Stimulated activated CD4-positive, alpha-beta T cell treated with anti-CD3 and anti-CD28 coated beads, TNF-alpha, amount 100 ng/mL, for 4 hours (primary cell): Measurements from ENCODE around the gene SYNE2.

Experiments
- DNase-seq, 3 experiments: peaks; one replicate each; pipeline ENCODE4 v3.0.0-alpha.2; 2020; ENCODE audit warnings: low read depth in 3 of 3

SYNE2 gene

DNA sequence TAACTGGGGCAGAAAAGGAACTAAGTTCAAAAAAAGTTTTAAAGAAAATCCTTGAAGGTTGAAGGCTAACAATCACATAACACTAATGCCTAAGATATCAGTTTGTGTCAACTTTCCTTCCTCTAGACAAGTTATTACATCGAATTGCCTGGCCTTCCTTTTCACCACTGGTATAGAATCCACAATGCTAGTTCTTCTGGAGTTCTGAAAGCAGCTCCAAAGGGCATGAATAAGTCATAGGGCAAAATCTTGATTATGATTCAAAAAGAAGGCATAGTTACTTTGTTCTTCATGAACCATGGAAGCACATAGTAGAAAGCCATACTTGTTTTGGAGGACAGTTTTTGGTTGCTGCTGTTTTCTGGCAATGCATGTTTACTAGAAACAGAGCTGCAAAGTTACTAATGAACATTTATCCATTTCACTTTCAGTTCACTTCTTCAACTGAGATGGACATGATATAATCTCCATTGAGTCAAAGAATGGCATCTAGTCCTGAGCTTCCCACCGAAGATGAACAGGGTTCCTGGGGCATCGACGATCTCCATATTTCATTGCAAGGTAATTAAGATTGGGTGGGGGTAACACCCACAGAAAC is 56.0 kb downstream of the SYNE2 start:
- DNase-seq, result no peak

DNA sequence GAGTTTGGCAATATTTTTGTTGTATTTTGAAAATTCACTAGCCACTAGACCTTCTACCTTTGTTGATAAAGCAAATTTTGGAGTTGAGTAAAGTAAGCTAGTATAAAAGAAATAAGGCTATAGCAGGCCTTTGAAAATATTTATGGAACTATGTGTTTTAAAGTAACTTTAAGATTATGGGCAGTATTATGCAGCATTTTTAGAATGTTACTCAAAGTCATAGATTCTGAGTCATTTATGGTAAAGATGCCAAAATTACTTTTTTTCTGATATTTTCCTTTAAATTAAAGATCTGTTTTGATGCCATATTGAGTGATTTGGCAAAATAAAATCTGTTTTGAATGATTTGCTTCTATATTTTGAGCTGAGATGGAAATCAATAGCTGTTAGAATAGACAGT is 57.2 kb downstream of the SYNE2 start:
- DNase-seq, result no peak

DNA sequence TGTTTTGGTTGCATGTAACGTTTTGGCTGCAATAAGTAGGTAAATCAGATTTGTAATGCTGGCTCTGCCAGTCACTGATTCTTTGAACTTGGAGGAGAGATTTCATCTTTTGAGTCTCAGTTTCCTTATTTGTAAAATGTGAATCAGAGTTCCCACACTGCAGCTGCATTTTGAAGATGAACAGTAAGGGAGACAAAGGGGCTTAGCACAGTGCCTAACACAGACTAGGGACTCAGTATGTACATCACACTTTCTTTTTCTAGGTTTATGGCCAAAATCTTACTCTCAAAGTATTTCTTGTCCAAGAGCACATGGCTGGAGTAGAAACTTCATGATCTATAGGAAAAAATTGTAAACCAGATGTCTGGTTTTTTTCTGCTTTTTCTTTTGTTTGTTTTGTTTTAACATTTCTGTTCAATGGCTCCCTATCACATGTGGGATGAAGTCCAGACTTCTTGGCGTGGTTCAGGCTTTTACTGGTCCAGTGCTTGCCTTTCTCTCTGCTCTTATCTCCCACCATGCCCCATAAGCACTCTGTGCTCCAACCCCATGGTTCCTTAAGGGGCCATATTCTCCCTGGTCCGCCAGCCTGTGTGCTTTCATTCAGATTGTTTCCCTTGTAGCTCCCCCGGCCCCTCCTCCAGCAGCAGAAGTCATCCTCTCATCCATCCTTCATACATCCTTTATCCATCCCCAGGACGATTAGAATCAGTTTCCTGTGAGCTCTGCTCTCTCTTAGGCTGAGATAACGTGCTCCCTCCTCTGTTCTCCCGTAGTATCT is 58.0 kb downstream of the SYNE2 start:
- DNase-seq, result no peak

DNA sequence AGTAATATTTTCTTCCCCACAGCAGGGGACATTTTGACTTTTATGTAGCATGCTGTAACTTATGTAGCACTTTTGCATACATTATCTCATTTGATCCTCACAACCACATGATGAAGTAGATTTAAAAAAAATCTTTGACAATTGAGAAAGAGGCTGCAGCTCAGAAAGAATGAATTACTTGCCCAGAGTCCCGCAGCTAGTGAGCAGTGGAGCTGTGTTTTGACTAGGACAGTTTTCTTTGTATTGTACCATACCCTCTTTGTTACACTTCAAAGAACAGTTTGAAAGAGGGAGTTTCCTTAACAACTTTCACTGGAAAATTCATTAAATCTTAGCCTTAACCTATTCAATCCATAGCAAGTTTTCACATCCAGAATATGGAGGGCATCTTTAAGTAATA is 58.6 kb downstream of the SYNE2 start:
- no peak for DNase-seq

DNA sequence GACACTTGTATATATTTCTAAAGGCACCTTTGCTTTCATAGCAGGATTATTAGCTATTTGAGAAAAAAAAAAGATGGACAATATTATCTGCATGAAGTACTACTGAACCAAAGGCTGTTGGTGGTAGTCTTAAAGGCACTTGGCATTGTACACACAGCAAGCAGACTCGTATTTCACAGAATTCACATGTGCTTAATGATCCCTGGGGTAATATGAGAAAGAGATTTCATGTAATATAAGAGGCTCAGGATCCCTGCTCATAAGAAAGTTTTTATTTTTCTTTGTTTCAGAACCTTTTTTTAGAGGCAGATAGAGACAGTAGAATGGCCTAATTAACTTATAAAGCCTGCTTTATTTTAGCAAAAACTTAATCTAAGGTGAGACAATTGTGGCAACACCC is 59.5 kb downstream of the SYNE2 start:
- no peak for DNase-seq

DNA sequence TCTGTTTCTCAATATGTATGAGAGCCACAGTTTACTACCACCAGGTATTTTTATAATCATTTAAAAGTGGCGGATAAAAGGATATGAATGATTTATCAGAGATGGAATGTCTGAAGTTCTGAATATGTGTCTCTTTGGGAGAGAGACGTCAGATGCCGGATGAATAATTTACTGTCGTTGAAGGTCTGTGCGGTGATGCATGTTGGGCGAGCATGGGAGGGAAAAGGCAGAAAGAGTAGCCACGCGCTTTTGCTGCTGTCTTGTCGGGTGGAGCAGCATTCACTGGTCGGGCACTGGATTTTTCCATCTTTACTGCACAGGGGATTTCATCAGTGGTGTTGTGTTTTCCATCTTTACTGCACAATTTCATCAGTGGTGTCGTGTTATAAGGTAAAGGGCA is 65.6 kb downstream of the SYNE2 start:
- no peak for DNase-seq

DNA sequence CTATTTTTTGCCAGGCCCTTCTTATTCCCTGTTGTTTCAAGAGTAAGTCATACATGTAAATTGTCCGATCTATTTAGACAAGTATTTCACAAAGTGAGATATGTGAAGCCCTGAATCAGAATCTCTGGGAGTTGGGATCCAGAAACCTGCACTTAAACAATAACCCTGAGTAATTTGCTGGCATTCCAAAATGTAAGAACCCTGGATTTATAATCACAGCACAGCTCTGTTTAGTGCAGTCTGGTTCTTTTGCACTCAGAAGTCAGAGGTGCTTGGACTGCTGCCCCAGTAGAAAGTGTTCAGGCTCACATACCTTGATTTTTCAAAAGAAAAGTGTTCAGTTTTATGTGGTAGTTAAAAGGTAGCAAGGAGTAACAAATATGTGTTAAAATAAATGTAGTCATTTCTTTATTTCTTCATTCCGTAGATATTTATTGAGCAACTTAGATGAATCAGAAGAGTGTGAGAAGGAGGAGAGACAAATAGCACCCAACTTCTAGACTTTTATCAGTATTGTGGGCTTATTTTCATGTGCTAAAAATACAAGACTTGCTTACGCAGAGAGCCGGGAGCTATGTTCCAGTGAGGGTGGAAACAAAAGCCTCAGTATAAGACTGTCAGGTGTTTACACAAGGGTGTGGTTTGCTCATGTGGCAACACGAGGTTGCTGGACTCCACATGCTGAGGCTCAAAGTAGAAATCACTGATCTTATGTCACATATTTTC is 70.1 kb downstream of the SYNE2 start:
- DNase-seq, result no peak

DNA sequence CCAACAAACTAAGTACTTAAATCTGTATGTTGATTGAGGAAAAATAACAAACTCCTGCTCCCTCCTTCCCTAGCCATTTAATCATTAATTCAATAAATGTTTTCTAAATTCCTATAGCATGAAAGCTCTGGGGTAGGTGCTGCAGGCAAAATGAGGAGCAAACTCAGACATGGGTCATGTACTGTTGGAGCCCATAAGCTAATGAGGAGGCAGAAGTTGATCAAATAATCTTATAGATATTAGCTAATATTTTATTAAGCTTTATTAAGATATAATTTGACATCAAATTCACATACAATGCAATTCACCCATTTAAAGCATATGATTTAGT is 70.6 kb downstream of the SYNE2 start:
- no peak for DNase-seq

DNA sequence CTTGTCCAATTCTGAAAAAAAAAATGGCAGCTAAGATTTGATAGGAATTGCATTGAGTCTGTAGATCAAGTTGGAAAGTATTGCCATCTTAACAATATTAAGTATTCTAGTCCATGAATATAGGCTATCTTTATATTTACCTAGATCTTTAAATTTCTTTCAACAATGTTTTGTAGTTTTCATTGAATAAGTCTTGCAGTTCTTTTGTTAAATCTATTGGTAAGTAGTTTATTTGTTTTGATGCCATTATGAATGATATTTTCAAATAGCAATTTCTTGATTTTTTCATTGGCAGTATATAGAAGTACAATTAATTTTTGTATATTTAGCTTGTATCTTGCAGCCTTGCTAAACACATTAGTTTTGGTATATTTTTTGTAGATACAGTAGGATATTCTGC is 71.6 kb downstream of the SYNE2 start:
- DNase-seq, result no peak

DNA sequence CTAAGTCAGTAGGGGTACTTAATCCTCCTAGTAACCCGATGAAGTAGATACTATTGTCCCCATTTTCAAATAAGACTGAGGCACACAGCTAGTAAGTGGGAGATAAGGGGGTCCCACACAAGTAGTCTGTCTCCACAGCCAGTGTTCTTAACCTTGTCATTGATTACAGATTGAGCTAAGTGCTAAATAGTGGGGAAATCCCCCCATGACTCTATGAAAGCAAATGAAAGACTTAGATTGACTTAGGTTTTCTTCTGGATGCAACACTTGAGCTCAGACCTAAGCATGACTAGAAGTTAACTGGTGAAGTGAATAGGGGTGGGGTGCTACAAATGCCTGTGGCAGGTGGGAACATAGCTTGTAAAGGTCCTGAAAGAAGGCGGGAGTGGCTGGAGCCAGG is 73.8 kb downstream of the SYNE2 start:
- DNase-seq, result no peak

DNA sequence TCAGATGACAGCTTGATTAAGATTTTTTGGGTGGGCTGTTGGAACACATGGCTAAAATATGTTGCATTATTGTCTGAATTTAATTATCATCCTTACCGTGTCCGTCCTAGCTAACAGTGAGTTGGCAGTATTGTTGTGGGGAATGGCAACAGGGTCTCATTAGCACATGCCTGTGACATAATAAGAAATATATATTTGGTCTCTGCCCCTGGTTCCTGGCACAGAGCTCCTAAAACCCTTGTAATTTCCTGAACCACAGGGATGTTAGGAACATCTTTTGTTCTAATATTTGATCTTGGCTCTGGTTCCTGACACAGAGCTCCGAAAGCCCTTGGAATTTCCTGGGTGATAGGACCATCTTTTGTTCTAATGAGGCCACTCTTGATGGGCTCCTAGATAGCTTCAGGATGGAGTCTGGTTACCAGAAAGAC is 76.0 kb downstream of the SYNE2 start:
- no peak for DNase-seq

DNA sequence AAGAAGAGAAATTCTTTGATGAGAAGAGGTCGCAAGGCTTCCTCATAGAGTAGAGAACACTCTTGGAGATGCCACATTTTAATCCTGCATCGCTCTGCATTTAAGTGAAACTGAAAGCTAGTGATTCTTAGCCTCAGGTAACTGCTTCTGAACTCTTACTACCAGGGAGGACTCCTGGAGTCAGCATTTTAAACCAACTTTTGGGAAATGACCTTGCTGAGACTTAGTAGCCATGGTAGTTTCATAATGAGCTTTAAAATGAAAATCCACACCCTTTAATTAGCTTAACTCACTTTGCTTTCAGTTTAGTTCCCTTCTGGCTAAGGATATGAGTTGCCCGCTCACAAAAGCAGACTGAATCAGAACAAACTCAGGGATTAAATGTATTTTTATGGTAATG is 80.3 kb downstream of the SYNE2 start:
- no peak for DNase-seq

DNA sequence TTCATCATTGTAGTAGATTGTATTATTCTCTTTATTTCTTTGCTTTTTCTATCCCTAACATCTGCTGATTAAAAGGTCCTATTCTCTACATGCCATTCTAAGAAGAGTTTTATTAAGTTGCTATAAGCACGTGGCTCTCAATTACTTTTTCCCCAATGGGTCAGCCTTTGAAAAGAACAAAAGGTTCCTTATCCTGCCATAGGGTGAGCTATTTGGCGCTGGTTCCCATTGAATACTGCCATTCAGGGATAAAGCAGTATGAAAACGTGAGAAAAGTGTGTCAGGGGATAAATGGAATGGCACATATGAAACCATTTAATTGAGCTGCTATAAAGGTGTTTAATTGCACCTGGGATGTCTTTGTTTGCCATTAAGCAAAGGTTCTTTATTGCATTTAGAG is 80.9 kb downstream of the SYNE2 start:
- DNase-seq, result no peak

DNA sequence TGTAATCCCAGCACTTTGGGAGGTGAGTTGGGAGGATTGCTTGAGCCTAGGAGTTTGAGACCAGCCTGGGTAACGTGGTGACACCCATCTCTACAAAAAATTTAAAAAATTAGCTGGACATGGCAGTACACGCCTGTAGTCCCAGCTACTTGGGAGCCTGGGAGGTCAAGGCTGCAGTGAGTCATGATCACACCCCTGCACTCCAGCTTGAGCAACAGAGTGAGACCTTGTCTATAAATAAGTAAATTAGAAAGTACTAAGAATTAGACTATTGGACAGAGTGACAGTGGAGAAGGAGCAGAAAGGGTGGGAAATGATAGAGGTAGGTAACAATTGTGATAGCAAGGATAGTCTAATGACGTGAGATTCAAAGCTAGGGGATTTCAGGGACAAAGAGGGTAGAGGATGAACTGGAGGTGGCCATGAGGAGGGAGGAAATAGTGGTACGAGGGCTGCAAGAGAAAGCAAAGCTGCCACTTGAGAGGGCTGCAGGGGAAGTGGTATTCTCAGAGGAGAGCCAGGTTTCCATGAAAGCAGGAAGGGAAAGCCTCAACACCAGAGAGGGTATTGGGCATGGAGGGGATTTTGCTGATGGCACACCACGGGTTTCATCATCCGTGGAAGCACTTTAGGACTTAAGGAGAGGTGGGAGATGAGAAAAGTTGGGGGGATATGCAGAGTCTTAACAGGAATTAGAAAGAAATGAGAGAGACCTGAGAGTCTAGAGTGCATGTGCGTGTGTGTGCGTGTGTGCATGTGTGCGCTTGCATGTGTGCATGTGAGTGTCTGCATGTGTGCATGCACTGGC is 85.6 kb downstream of the SYNE2 start:
- no peak for DNase-seq

DNA sequence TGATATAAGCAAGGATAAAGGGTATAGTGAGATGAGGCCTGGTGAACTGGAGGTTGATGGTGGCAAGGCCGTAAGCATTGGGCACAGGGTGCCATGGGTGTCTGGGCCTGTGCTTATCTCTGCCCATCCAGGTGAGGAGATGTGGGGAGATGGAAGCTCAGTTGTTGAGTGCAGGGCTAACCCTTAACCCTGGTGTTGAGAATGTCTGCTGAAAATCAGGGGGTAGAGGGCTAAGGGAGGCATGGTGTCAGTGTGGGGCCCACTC is 86.1 kb downstream of the SYNE2 start:
- DNase-seq, result no peak

DNA sequence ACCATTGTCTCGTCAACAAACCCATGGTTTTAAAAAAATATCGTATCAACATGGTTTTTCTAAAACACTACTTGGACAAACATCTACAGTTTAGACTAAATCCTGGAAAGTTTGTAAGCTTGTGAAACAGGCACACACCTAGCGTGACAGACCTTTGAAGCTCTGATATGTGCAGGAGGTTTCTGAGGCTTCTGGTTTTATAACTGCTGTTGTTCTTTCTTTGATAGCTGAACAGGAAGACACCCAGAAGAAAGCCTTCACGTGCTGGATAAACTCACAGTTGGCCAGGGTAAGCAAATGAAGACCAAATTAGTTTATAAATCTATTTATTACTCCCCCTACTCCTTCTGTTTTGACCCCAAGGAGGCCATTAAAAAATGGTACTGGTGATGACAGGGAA is 87.6 kb downstream of the SYNE2 start:
- no peak for DNase-seq

DNA sequence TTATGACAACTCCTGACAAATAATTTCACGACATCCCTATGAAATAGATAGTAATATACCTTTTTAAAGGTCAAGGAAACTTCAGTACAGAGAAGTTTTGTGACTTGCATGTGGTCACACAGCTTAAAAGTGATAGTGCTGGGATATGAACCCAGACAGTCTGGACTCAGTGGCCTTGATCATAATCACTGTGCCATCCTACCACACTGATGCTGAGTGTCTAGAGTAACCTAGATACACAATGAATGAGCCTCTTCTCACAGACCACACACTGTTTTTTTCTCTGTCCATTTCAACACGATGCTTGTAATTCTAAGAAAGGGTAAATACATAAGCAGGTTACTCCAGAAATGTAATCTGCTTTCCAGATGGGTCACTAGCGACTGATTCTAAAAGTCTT is 88.2 kb downstream of the SYNE2 start:
- DNase-seq, result no peak

DNA sequence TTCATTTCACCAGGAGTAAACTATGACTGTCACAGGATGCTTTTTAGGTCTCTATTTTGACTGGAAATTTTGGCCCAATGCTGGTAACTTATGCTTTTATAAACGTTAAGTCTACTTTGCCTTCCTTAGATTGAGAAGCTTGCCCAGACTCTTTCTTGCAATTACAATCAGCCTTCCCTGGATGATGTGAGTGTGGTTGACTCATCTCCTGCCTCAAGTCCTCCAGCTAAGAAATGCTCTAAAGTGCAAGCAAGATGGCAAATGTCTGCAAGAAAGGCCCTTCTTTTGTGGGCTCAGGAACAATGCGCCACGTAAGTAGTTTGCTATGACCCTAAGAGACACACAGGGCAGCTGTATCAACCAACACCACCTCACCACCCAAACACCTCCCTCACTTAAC is 96.9 kb downstream of the SYNE2 start:
- no peak for DNase-seq

DNA sequence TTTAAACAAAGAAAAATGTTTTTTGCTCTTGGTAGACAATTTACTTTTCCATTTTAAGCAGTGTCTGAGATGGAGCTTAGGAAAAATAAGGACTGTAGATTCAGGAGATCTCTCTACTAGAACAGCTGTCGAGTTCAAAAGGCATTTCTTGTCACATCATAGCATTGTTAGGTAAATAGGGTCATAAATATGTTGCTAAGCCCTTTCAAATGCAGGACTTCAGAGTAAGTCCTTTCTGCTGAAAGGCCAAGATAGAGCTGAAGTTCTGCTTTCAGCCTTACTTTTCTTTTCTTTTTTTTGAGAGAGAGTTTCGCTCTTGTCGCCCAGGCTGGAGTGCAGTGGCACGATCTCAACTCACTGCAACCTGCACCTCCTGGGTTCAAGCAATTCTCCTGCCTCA is 98.2 kb downstream of the SYNE2 start:
- DNase-seq, result no peak

DNA sequence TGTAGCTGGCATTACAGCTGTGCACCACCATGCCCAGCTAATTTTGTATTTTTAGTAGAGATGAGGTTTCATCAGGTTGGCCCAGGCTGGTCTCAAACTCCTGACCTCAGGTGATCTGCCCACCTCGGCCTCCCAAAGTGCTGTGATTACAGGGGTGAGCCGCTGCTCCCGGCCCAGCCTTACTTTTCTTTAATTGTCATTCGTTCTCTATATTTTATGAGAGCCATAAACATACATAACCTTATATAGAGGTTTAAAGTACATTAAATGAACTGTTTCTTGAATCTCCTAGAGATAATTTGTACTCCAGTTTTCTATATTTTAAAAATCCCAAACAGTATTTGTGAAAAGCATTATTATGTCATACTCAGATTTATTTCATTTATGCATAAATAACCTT is 98.6 kb downstream of the SYNE2 start:
- DNase-seq, result no peak

DNA sequence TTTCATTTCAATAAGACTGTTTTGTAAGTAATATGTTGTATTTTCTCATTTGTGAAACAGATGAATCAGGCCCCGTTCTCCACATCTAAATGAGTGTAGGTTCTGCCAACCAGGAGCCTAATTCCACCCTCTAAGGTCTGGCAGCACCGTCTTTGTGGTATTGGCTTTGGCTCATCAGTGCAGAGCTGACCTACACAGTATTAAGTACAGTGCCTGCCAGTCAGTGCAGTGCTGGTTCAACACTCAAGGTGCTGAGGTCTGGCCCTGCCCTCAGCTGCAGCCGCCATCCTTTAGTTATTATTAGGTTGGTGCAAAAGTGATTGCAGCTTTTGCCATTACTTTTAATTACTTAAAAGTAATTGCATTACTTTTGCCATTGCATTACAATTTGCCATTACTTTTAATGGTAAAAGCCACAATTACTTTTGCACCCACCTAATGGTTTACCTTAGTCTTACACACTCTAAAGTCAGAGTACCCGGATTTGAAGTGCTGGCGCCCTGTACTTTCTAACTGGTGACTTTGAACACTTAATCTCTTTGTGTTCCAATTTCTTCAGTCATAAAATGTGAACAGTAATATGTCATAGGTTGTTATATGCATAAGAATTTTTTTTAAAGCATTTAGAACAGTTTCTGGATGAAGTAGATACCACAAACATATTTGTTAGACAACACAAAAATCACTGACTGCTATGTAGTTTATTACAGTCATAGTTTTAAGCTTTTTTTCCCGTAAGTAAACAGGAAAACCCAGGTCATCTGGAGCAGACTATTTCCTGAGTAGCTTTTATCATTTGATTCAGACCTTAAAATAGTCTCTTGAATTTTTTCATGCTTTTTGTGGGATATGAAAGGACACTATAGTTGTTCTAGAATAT is 99.5 kb downstream of the SYNE2 start:
- no peak for DNase-seq

DNA sequence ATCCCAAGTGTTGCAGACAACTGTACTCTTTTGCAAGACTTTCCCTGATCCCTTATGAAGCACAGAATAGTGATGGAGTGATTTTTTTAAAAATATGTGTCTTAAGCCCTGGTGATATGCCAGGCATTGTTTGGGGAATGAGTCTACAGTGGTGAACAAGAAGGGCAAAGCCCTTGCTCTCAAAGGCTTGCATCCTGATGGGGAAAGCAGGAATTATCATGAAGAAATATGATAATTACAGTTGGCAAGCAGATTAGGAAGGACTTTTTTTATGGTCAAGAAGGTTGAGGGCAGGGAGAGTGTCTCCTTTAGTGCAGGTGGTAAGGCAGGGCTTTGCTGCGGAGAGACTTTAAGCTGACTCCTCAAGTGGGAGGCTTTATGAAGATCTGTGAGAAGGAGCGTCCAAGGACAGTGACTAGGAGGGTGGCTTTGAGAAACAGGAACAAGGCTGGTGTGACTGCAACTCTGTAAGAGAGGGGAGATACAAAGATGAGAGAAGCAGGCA is 100.2 kb downstream of the SYNE2 start:
- DNase-seq, result no peak
